Measurements from ENCODE around the gene WBP1. TPM values are rescaled to one million over a fixed set of nuclear protein-coding genes. Genes with fewer than 3 reads are reported as not detected.
"Not testable (repeated sequence)": the region's sequence is repeated elsewhere in the genome, so short reads cannot be mapped to it uniquely, and the experiment has no call there.

The WBP1 gene
- total RNA-seq, 4 donors from 2014 or later: 10.7 to 17.5 (median 16.5) TPM

GRCh38 chr2:74457549-74458131, 598 bp upstream of the WBP1 start:
- H3K27ac ChIP-seq: peak overlapping the region; percentile 84 to 94 (median 88)
- in situ Hi-C loops (cut with MboI; ENCODE audit: low sequenced_read_pairs in 4 of 4) (loop anchor here in 1 of 4 donors (25.0 kb wide), 1 partner anchor 380 kb away; the partner anchor contains the start of gene HK2), intact Hi-C loops (cut with DNase I; ENCODE audit: low total_unique reads) (loop anchor here (10.0 kb wide), 3 partner anchors 263 to 1223 kb away; partner anchors contain the start of genes CCT7, HK2, MTHFD2 and PRADC1)

GRCh38 chr2:74458938-74459363, 713 bp downstream of the WBP1 start:
- in situ Hi-C loops (cut with MboI; ENCODE audit: low sequenced_read_pairs in 4 of 4) (loop anchor here in 1 of 4 donors (25.0 kb wide), 1 partner anchor 378 kb away; the partner anchor contains the start of gene HK2), intact Hi-C loops (cut with DNase I; ENCODE audit: low total_unique reads) (loop anchor here (10.0 kb wide), 3 partner anchors 264 to 1224 kb away; partner anchors contain the start of genes CCT7, HK2, MTHFD2 and PRADC1)
- Histone ChIP-seq H3K36me3 (peaks cover 0 to 29% of the 10 kb centered on the region in 2 donors), H3K27ac (peak overlapping the region; percentile 59 to 84 (median 73)), H3K9me3 (no peaks in the 10 kb centered on the region), H3K27me3 (no peaks in the 10 kb centered on the region), H3K4me3 (peak overlapping the region; percentile 56 to 70 (median 64)), H3K4me1 (peaks cover 26 to 34% of the 10 kb centered on the region in 2 donors)
- DNase-seq (no peak), ATAC-seq (no peak)
- TF ChIP-seq CTCF (IDR thresholded peaks at IDR 0.05 in 4 of 5, conservative IDR thresholded peaks at IDR 0.05 in 1 of 5) (no peak), POLR2A (IDR thresholded peaks at IDR 0.05) (no peak)

More at GRCh38 chr2:74457549-74458131, 598 bp upstream of the WBP1 start:
- TF ChIP-seq CTCF (IDR thresholded peaks at IDR 0.05 in 4 of 5, conservative IDR thresholded peaks at IDR 0.05 in 1 of 5) (no peak), POLR2A (IDR thresholded peaks at IDR 0.05) (peak; percentile 45 to 77)
- Histone ChIP-seq H3K4me3 (peak overlapping the region; percentile 67 to 92 (median 71)), H3K27me3 (no peaks in the 10 kb centered on the region), H3K9me3 (no peaks in the 10 kb centered on the region), H3K36me3 (peaks cover 0 to 25% of the 10 kb centered on the region in 2 donors), H3K4me1 (peaks cover 24 to 32% of the 10 kb centered on the region in 2 donors)
- no peak for DNase-seq
- peak; percentile 7 to 9 for ATAC-seq

GRCh38 chr2:74459503-74460118, 1.4 kb downstream of the WBP1 start:
- H3K27me3 ChIP-seq, H3K27ac ChIP-seq, H3K9me3 ChIP-seq, ATAC-seq, H3K4me3 ChIP-seq, DNase-seq: not testable (repeated sequence)
- intact Hi-C loops (cut with DNase I; ENCODE audit: low total_unique reads) (loop anchor here (10.0 kb wide), 3 partner anchors 265 to 1225 kb away; partner anchors contain the start of genes CCT7, HK2, MTHFD2 and PRADC1), in situ Hi-C loops (cut with MboI; ENCODE audit: low sequenced_read_pairs in 4 of 4) (loop anchor here in 1 of 4 donors (25.0 kb wide), 1 partner anchor 378 kb away; the partner anchor contains the start of gene HK2)
- Histone ChIP-seq H3K4me1 (peaks cover 31 to 35% of the 10 kb centered on the region in 2 donors), H3K36me3 (peaks cover 0 to 29% of the 10 kb centered on the region in 2 donors)

- intact Hi-C loops (cut with DNase I; ENCODE audit: low total_unique reads); H3K9me3 ChIP-seq; H3K27ac ChIP-seq: not testable (repeated sequence)
Measured at GRCh38 chr2:74460187-74460586, 1.9 kb downstream of the WBP1 start.

GRCh38 chr2:74461187-74462053, 3.2 kb downstream of the WBP1 start:
- no peak for ATAC-seq
- no peaks in the 10 kb centered on the region for H3K9me3 ChIP-seq
- no peak overlapping the region for H3K4me3 ChIP-seq
- peaks cover 25 to 30% of the 10 kb centered on the region in 2 donors for H3K4me1 ChIP-seq
- no peaks in the 10 kb centered on the region for H3K27me3 ChIP-seq
- H3K36me3 ChIP-seq: peaks cover 0 to 23% of the 10 kb centered on the region in 2 donors
- in situ Hi-C loops (cut with MboI; ENCODE audit: low sequenced_read_pairs in 4 of 4): loop anchor here in 1 of 4 donors (25.0 kb wide), 1 partner anchor 376 kb away; the partner anchor contains the start of gene HK2
- no peak for TF ChIP-seq CTCF (IDR thresholded peaks at IDR 0.05 in 4 of 5, conservative IDR thresholded peaks at IDR 0.05 in 1 of 5)
- TF ChIP-seq POLR2A (IDR thresholded peaks at IDR 0.05): no peak
- DNase-seq: no peak
- no peak overlapping the region for H3K27ac ChIP-seq
- intact Hi-C loops (cut with DNase I; ENCODE audit: low total_unique reads): no loop called here

More at GRCh38 chr2:74460187-74460586, 1.9 kb downstream of the WBP1 start:
- Histone ChIP-seq H3K36me3 (peaks cover 0 to 29% of the 10 kb centered on the region in 2 donors), H3K4me1 (peaks cover 31 to 34% of the 10 kb centered on the region in 2 donors)
- H3K27me3 ChIP-seq, ATAC-seq, H3K4me3 ChIP-seq, DNase-seq: not testable (repeated sequence)
- in situ Hi-C loops (cut with MboI; ENCODE audit: low sequenced_read_pairs in 4 of 4): loop anchor here in 1 of 4 donors (25.0 kb wide), 1 partner anchor 377 kb away; the partner anchor contains the start of gene HK2

All from gastrocnemius medialis (tissue), 4 donors.